Gastroesophageal sphincter (tissue), 4 donors: ENCODE results near the gene NLGN2. TPM values are rescaled to one million over a fixed set of nuclear protein-coding genes. Genes with fewer than 3 reads are reported as not detected.

Experiments
- ATAC-seq: fragments of 150-250 bp; one replicate; pipeline ENCODE4 v1.9.1; 2016; ENCODE audit warnings: mild to moderate bottlenecking, moderate library complexity
- H3K27ac ChIP-seq, 4 donors: fragments of 200-600 bp; sonication (generic) in 3 of 4; 1 replicate in 3 of 4; 2 replicates in 1 of 4; pipeline ENCODE4 v1.5.1; 2016 to 2019
- H3K27me3 ChIP-seq: fragments of 200-600 bp; sonication (generic); one replicate; pipeline ENCODE4 v1.5.1; 2019
- H3K36me3 ChIP-seq, 2 donors: fragments of 200-600 bp; sonication (generic); one replicate each; pipeline ENCODE4 v1.5.1; 2019; ENCODE audit warnings: control low read depth in 1 of 2
- H3K4me1 ChIP-seq, 3 donors: fragments of 200-600 bp; sonication (generic); 1 replicate in 2 of 3; 2 replicates in 1 of 3; pipeline ENCODE4 v1.5.1; 2016 to 2019; ENCODE audit warnings: control low read depth in 2 of 3
- H3K4me3 ChIP-seq, 2 donors: fragments of 200-600 bp; sonication (generic); one replicate each; pipeline ENCODE4 v1.5.1; 2019; ENCODE audit warnings: mild to moderate bottlenecking in 1 of 2, moderate library complexity in 1 of 2
- H3K9me3 ChIP-seq, 3 donors: fragments of 200-600 bp; sonication (generic); one replicate each; pipeline ENCODE4 v1.5.1; 2017 to 2019; ENCODE audit warnings: control low read depth in 2 of 3
- EP300 ChIP-seq: sonication (generic); formaldehyde crosslinking; IDR thresholded peaks from one replicate; pipeline ENCODE4 v1.6.1; 2017; ENCODE audit warnings: antibody characterized with exemption, mild to moderate bottlenecking
- POLR2A ChIP-seq, 2 donors: fragments of 450-650 bp; IDR thresholded peaks; one replicate each; pipeline ENCODE4 v1.6.1; 2017; ENCODE audit warnings: antibody characterized with exemption in 2 of 2, mild to moderate bottlenecking in 2 of 2, moderate library complexity in 1 of 2
- POLR2AphosphoS5 ChIP-seq: sonication (generic); formaldehyde crosslinking; IDR thresholded peaks from one replicate; pipeline ENCODE4 v1.6.1; 2017; ENCODE audit warnings: antibody characterized with exemption
- WGBS, 2 donors: methylation state at CpG; one replicate each; pipeline ENCODE4 v1.1.5; 2018; ENCODE audit warnings: low coverage in 1 of 2; 5-methylcytosine and 5-hydroxymethylcytosine counted together
- total RNA-seq, 4 donors: library from RNA; depleted of rRNA; stranded (reverse); fragments of >200 nt; gene quantifications; one replicate each; pipeline ENCODE4 v1.1.0, GENCODE V29; 2016
- TF ChIP-seq, protein P1 (sequence below), 4 experiments: fragments of 200-600 bp in 2 of 4; fragments of 450-650 bp in 2 of 4; sonication (generic) in 1 of 4; IDR thresholded peaks; one replicate each; pipeline ENCODE4 v1.5.1; 2017 to 2019; ENCODE audit warnings: antibody characterized with exemption in 4 of 4, mild to moderate bottlenecking in 2 of 4, moderate library complexity in 2 of 4

The NLGN2 gene
- total RNA-seq, 4 donors from 2014 or later = 9.9 to 28.4 (median 14.4) TPM

- WGBS, 2 donors = 63 to 81% methylated on average over 2 of the region's 2 CpGs
- no peak for TF ChIP-seq POLR2A (IDR thresholded peaks at IDR 0.05)
- H3K4me3 ChIP-seq = no peak overlapping the region
- H3K27ac ChIP-seq = peak overlapping the region in 1 of 4 donors; percentile 10
- H3K27me3 ChIP-seq = no peaks in the 10 kb centered on the region
- ATAC-seq = no peak
- peaks cover 0 to 61% of the 10 kb centered on the region in 2 donors for H3K36me3 ChIP-seq
- H3K9me3 ChIP-seq = no peaks in the 10 kb centered on the region
- peaks cover 2 to 35% (median 16%) of the 10 kb centered on the region in 3 donors for H3K4me1 ChIP-seq
Observed at GRCh38 chr17:7391307-7391706, 16.3 kb upstream of the NLGN2 start.

DNA sequence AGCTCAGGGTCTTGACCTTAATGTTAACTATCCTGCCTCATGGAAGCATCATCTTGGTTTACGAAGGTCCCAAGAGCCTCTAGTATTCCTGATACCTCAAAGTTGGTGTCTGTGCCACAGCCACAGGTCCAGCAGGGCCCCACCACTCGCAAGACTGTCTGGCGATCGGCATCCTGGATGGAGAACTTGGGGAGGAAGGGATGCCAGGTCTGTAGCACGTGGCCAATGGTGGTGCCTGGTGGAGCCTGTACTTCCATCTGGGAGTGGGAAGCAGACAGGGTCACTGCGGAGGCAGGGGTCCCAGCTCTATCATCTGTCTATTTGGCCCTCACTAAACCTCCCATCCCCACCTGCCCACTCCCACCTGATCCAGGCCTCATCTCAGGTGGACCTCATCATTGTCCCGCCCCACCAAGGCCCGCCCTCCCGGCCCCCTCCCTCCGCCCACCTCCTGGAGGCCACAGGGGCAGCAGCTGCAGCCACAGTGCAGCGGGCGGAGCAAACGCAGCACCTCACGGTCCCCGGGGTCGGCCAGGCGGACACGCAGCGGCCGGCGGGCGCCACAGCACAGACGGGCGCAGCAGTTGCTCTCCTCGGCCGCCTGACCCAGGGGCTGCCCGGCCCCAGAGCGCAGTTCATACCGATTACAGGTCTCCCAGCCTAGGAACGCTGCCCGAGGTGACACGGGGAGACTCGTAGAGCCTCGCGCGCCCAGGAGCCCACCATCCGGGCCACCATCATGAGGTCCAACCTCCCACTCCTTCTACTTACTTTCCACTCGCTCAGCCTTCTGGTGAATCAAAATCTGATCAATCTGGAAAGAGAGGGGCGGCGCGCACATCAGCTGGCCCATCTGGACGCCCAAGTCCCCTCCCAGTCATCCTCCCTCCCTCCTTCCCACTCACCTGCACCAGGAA, 14.7 kb upstream of the NLGN2 start:
- Histone ChIP-seq H3K9me3 (no peaks in the 10 kb centered on the region), H3K4me1 (peaks cover 2 to 35% (median 16%) of the 10 kb centered on the region in 3 donors), H3K27ac (peak overlapping the region in 3 of 4 donors; percentile 91 to 96 (median 92)), H3K4me3 (peak overlapping the region; percentile 90), H3K27me3 (no peaks in the 10 kb centered on the region), H3K36me3 (peaks cover 0 to 46% of the 10 kb centered on the region in 2 donors)
- WGBS, 2 donors = 53% methylated on average over 3 of the region's 42 CpGs; no CpG with 5 or more reads in 1 of the 2 donors
- TF ChIP-seq, protein P1, sequence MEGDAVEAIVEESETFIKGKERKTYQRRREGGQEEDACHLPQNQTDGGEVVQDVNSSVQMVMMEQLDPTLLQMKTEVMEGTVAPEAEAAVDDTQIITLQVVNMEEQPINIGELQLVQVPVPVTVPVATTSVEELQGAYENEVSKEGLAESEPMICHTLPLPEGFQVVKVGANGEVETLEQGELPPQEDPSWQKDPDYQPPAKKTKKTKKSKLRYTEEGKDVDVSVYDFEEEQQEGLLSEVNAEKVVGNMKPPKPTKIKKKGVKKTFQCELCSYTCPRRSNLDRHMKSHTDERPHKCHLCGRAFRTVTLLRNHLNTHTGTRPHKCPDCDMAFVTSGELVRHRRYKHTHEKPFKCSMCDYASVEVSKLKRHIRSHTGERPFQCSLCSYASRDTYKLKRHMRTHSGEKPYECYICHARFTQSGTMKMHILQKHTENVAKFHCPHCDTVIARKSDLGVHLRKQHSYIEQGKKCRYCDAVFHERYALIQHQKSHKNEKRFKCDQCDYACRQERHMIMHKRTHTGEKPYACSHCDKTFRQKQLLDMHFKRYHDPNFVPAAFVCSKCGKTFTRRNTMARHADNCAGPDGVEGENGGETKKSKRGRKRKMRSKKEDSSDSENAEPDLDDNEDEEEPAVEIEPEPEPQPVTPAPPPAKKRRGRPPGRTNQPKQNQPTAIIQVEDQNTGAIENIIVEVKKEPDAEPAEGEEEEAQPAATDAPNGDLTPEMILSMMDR (IDR thresholded peaks at IDR 0.05) = no peak
- no peak for TF ChIP-seq EP300
- no peak for TF ChIP-seq POLR2AphosphoS5
- no peak for TF ChIP-seq POLR2A (IDR thresholded peaks at IDR 0.05)
- ATAC-seq = no peak

GRCh38 chr17:7393613-7394451, 13.8 kb upstream of the NLGN2 start:
- ATAC-seq = peak; percentile 13
- no peaks in the 10 kb centered on the region for H3K27me3 ChIP-seq
- 12% methylated on average over 15 of the region's 48 CpGs; no CpG with 5 or more reads in 1 of the 2 donors for WGBS, 2 donors

DNA sequence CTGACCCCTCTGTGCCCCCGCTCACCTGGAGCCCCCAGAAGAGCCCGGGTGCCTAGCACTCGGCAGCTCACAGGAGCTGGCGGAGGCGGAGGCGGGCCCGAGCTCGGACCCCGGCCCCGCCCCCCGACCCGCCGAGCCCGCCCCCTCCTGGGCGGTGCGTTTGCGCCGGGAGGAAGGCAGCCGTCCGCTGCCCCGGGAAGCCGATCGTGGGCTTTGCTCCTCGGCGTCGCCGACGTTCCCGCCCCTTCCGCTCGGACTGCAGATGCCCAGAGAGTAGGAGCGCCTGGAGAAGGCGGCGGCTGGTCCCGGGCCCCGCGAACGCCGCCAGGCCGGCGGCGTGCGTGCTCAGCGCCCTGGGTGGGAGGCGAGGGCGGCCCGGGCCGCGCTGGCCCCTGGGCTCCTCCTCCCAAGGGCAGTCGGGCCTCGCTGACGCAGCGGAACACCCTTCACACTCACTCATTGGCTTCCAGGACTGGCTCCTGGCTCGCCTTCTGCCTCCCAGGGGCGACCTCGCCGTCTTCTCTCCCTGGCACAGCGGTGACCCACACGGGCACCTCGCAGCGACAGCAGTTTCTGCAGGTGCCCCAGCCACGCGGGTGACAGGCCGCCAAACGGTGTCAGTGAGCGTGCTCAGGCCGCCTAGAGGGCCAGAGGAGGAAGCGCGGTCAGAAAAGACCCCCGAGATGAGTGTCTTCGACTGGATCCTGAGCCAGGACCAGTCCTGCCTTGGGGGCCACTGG, 13.0 kb upstream of the NLGN2 start, which contains the start of gene PLSCR3:
TSS of gene PLSCR3 (minus strand) at position 74 of the 740 bp plus-strand sequence. CDS start 415 bp downstream, outside the sequence.
- H3K27ac ChIP-seq = peak within 1 kb of the TSS; percentile 81 to 96 (median 92)
- peak; percentile 74 for TF ChIP-seq POLR2AphosphoS5
- TF ChIP-seq POLR2A (IDR thresholded peaks at IDR 0.05) = peak; percentile 85 to 92
- TF ChIP-seq EP300 = no peak
- TF ChIP-seq, protein P1 (IDR thresholded peaks at IDR 0.05) = peak in 3 of 4 experiments; percentile 40 to 61 (median 52)
- H3K36me3 ChIP-seq = peaks cover 0 to 29% of the 10 kb centered on the region in 2 donors
- no peaks in the 10 kb centered on the region for H3K27me3 ChIP-seq
- peak within 1 kb of the TSS; percentile 90 for H3K4me3 ChIP-seq
- no peaks in the 10 kb centered on the region for H3K9me3 ChIP-seq
- ATAC-seq = peak; percentile 95
- H3K4me1 ChIP-seq = peaks cover 2 to 35% (median 16%) of the 10 kb centered on the region in 3 donors
- no CpG with 5 or more reads among the region's 71 CpGs for WGBS, 2 donors

More at GRCh38 chr17:7393613-7394451, 13.8 kb upstream of the NLGN2 start:
- Histone ChIP-seq H3K4me3 (peak overlapping the region; percentile 90), H3K27ac (peak overlapping the region; percentile 81 to 96 (median 92)), H3K36me3 (peaks cover 0 to 37% of the 10 kb centered on the region in 2 donors), H3K9me3 (no peaks in the 10 kb centered on the region), H3K4me1 (peaks cover 2 to 35% (median 16%) of the 10 kb centered on the region in 3 donors)
- no peak for TF ChIP-seq EP300
- TF ChIP-seq POLR2A (IDR thresholded peaks at IDR 0.05) = no peak

- Histone ChIP-seq H3K4me1 (peaks cover 2 to 36% (median 16%) of the 10 kb centered on the region in 3 donors), H3K9me3 (no peaks in the 10 kb centered on the region), H3K4me3 (no peak overlapping the region), H3K27ac (no peak overlapping the region), H3K27me3 (no peaks in the 10 kb centered on the region), H3K36me3 (peaks cover 0 to 14% of the 10 kb centered on the region in 2 donors)
- TF ChIP-seq POLR2A (IDR thresholded peaks at IDR 0.05) = no peak
- TF ChIP-seq EP300 = no peak
- no peak for TF ChIP-seq POLR2AphosphoS5
- TF ChIP-seq, protein P1 (IDR thresholded peaks at IDR 0.05) = no peak
- WGBS, 2 donors = 66 to 94% methylated on average over 2 to 4 of the region's 4 CpGs
- no peak for ATAC-seq
Observed at GRCh38 chr17:7396147-7396546, 11.5 kb upstream of the NLGN2 start.
